DND-41 (cell line): Measurements from ENCODE around the gene LIPG.

Source experiments
- EZH2 ChIP-seq: IDR thresholded peaks from 3 replicates; pipeline ENCODE4 v1.6.1; 2012; ENCODE audit warnings: borderline replicate concordance, low read depth, mild to moderate bottlenecking, moderate library complexity, low read length, inconsistent platforms; ENCODE audit not compliant: severe bottlenecking
- TF ChIP-seq, protein P1 (sequence below): IDR thresholded peaks from 2 replicates; pipeline ENCODE4 v1.5.1; 2012; ENCODE audit warnings: borderline replicate concordance, low read length, moderate library complexity, mild to moderate bottlenecking; ENCODE audit not compliant: poor library complexity, severe bottlenecking; ENCODE audit errors: extremely low read depth

- no peak for TF ChIP-seq EZH2
- TF ChIP-seq, protein P1, sequence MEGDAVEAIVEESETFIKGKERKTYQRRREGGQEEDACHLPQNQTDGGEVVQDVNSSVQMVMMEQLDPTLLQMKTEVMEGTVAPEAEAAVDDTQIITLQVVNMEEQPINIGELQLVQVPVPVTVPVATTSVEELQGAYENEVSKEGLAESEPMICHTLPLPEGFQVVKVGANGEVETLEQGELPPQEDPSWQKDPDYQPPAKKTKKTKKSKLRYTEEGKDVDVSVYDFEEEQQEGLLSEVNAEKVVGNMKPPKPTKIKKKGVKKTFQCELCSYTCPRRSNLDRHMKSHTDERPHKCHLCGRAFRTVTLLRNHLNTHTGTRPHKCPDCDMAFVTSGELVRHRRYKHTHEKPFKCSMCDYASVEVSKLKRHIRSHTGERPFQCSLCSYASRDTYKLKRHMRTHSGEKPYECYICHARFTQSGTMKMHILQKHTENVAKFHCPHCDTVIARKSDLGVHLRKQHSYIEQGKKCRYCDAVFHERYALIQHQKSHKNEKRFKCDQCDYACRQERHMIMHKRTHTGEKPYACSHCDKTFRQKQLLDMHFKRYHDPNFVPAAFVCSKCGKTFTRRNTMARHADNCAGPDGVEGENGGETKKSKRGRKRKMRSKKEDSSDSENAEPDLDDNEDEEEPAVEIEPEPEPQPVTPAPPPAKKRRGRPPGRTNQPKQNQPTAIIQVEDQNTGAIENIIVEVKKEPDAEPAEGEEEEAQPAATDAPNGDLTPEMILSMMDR, result no peak
These were observed 1.6 kb upstream of the LIPG start for GRCh38 chr18:49560277-49560623.
